HEK293 (cell line): ENCODE measurements around the gene EGR1.

Experiments
- GFI1B ChIP-seq: fragments of 450-650 bp; formaldehyde crosslinking; IDR thresholded peaks from 2 replicates; pipeline ENCODE4 v1.5.1; 2016; ENCODE audit warnings: missing biosample characterization, missing genetic modification characterization
- GLIS2 ChIP-seq: fragments of 450-650 bp; formaldehyde crosslinking; IDR thresholded peaks from 2 replicates; pipeline ENCODE4 v1.5.1; 2016; ENCODE audit warnings: missing biosample characterization, missing genetic modification characterization
- KLF7 ChIP-seq: fragments of 450-650 bp; formaldehyde crosslinking; IDR thresholded peaks from 2 replicates; pipeline ENCODE4 v1.5.1; 2016; ENCODE audit warnings: missing biosample characterization, missing genetic modification characterization, borderline replicate concordance
- RBAK ChIP-seq: fragments of 450-650 bp; formaldehyde crosslinking; IDR thresholded peaks from 2 replicates; pipeline ENCODE4 v1.5.1; 2016; ENCODE audit warnings: missing biosample characterization, missing genetic modification characterization
- ZBTB20 ChIP-seq: fragments of 450-650 bp; formaldehyde crosslinking; IDR thresholded peaks from 2 replicates; pipeline ENCODE4 v1.5.1; 2016; ENCODE audit warnings: missing biosample characterization, missing genetic modification characterization
- ZEB2 ChIP-seq: fragments of 450-650 bp; formaldehyde crosslinking; IDR thresholded peaks from 2 replicates; pipeline ENCODE4 v1.5.1; 2016; ENCODE audit warnings: missing biosample characterization, missing genetic modification characterization
- ZFP69B ChIP-seq: fragments of 450-650 bp; formaldehyde crosslinking; IDR thresholded peaks from 2 replicates; pipeline ENCODE4 v1.5.1; 2016; ENCODE audit warnings: missing biosample characterization, missing genetic modification characterization
- ZIC2 ChIP-seq: fragments of 450-650 bp; formaldehyde crosslinking; IDR thresholded peaks from 2 replicates; pipeline ENCODE4 v1.5.1; 2016; ENCODE audit warnings: missing biosample characterization, missing genetic modification characterization
- ZNF112 ChIP-seq: fragments of 450-650 bp; formaldehyde crosslinking; IDR thresholded peaks from 2 replicates; pipeline ENCODE4 v1.5.0; 2017; ENCODE audit warnings: missing biosample characterization, missing genetic modification characterization
- ZNF138 ChIP-seq: fragments of 450-650 bp; formaldehyde crosslinking; IDR thresholded peaks from 2 replicates; pipeline ENCODE4 v1.5.1; 2016; ENCODE audit warnings: missing biosample characterization, missing genetic modification characterization, borderline replicate concordance
- ZNF146 ChIP-seq: fragments of 450-650 bp; formaldehyde crosslinking; IDR thresholded peaks from 2 replicates; pipeline ENCODE4 v1.5.1; 2016; ENCODE audit warnings: missing biosample characterization, missing genetic modification characterization
- ZNF175 ChIP-seq: fragments of 450-650 bp; formaldehyde crosslinking; IDR thresholded peaks from 2 replicates; pipeline ENCODE4 v1.5.1; 2016; ENCODE audit warnings: missing biosample characterization, missing genetic modification characterization
- ZNF239 ChIP-seq: fragments of 450-650 bp; formaldehyde crosslinking; IDR thresholded peaks from 2 replicates; pipeline ENCODE4 v1.5.1; 2016; ENCODE audit warnings: missing biosample characterization, missing genetic modification characterization
- ZNF335 ChIP-seq: fragments of 450-650 bp; formaldehyde crosslinking; conservative IDR thresholded peaks from 2 replicates; pipeline ENCODE4 v1.5.1; 2016; ENCODE audit warnings: missing biosample characterization, missing genetic modification characterization
- ZNF341 ChIP-seq: fragments of 450-650 bp; formaldehyde crosslinking; IDR thresholded peaks from 2 replicates; pipeline ENCODE4; 2016; ENCODE audit warnings: low read depth, missing biosample characterization, missing genetic modification characterization
- ZNF501 ChIP-seq: fragments of 450-650 bp; formaldehyde crosslinking; IDR thresholded peaks from 2 replicates; pipeline ENCODE4 v1.5.1; 2016; ENCODE audit warnings: missing biosample characterization, missing genetic modification characterization
- ZNF600 ChIP-seq: fragments of 450-650 bp; formaldehyde crosslinking; IDR thresholded peaks from 2 replicates; pipeline ENCODE4 v1.5.1; 2016; ENCODE audit warnings: missing biosample characterization, missing genetic modification characterization
- ZNF658 ChIP-seq: fragments of 450-650 bp; formaldehyde crosslinking; IDR thresholded peaks from 2 replicates; pipeline ENCODE4; 2016; ENCODE audit warnings: missing biosample characterization, missing genetic modification characterization
- ZNF791 ChIP-seq: fragments of 450-650 bp; formaldehyde crosslinking; IDR thresholded peaks from 2 replicates; pipeline ENCODE4 v1.5.1; 2016; ENCODE audit warnings: missing biosample characterization, missing genetic modification characterization
- TF ChIP-seq, protein P1 (sequence below): fragments of 450-650 bp; formaldehyde crosslinking; IDR thresholded peaks from 2 replicates; pipeline ENCODE4 v1.5.1; 2016; ENCODE audit warnings: missing biosample characterization, missing genetic modification characterization
- TF ChIP-seq, protein P2 (sequence below): fragments of 450-650 bp; formaldehyde crosslinking; IDR thresholded peaks from 2 replicates; pipeline ENCODE4 v1.5.1; 2016; ENCODE audit warnings: missing biosample characterization, missing genetic modification characterization
- TF ChIP-seq, protein P3 (sequence below): fragments of 450-650 bp; formaldehyde crosslinking; IDR thresholded peaks from 2 replicates; pipeline ENCODE4 v1.5.1; 2016; ENCODE audit warnings: missing biosample characterization, missing genetic modification characterization
- TF ChIP-seq, protein P4 (sequence below): fragments of 450-650 bp; formaldehyde crosslinking; IDR thresholded peaks from 2 replicates; pipeline ENCODE4 v1.5.1; 2016; ENCODE audit warnings: missing biosample characterization, missing genetic modification characterization
- TF ChIP-seq, protein P5 (sequence below): fragments of 450-650 bp; formaldehyde crosslinking; IDR thresholded peaks from 2 replicates; pipeline ENCODE4 v1.5.1; 2016; ENCODE audit warnings: missing biosample characterization, missing genetic modification characterization
- TF ChIP-seq, protein P6 (sequence below): fragments of 450-650 bp; formaldehyde crosslinking; optimal IDR thresholded peaks from 2 replicates; pipeline ENCODE3; 2016; ENCODE audit warnings: missing biosample characterization, mild to moderate bottlenecking, missing genetic modification characterization

Gene EGR1

DNA sequence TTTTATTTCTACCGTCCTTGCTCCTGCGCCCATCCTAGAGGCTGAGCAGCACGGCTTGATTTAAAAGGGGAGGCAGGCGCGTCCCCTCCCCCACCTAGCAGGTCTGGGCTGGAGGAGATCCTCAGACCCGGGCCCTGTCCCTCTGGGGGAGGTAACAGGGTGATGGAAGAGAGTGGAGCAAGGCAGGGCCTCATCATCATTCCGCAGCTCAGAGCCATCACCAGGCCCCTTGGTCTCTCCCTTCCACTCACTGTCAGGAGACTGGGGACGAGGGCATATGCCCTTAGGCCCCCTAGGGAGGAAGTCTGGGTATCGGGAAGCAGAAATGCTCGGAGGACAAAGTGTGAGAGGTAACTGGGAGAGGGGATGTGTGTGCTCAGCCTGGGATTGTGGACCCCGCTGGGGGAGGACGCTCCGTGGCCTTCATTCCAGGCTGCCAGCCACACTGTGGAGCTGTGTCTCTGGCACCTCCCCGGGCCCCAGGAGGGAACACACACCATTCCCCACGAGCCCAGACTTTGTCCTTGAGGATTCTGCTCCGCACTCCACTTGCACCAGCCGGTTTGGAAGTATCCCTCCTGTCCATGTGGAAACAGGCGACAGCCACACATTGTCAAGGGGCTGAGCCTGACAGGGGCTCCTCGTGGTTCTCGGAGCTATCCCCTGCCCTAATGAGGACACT, 25.7 kb upstream of the EGR1 start (continued):
- TF ChIP-seq, protein P1, sequence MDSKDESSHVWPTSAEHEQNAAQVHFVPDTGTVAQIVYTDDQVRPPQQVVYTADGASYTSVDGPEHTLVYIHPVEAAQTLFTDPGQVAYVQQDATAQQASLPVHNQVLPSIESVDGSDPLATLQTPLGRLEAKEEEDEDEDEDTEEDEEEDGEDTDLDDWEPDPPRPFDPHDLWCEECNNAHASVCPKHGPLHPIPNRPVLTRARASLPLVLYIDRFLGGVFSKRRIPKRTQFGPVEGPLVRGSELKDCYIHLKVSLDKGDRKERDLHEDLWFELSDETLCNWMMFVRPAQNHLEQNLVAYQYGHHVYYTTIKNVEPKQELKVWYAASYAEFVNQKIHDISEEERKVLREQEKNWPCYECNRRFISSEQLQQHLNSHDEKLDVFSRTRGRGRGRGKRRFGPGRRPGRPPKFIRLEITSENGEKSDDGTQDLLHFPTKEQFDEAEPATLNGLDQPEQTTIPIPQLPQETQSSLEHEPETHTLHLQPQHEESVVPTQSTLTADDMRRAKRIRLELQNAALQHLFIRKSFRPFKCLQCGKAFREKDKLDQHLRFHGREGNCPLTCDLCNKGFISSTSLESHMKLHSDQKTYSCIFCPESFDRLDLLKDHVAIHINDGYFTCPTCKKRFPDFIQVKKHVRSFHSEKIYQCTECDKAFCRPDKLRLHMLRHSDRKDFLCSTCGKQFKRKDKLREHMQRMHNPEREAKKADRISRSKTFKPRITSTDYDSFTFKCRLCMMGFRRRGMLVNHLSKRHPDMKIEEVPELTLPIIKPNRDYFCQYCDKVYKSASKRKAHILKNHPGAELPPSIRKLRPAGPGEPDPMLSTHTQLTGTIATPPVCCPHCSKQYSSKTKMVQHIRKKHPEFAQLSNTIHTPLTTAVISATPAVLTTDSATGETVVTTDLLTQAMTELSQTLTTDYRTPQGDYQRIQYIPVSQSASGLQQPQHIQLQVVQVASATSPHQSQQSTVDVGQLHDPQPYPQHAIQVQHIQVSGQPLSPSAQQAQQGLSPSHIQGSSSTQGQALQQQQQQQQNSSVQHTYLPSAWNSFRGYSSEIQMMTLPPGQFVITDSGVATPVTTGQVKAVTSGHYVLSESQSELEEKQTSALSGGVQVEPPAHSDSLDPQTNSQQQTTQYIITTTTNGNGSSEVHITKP: peak; percentile 48
- TF ChIP-seq GFI1B (no peak), ZNF335 (tag by site-specific recombination) (peak; percentile 66), ZNF239 (tag by site-specific recombination) (no peak), ZIC2 (peak; percentile 27; the same call in 1 of the 2 replicates), ZNF600 (tag by site-specific recombination) (peak; percentile 77), ZNF175 (no peak), ZEB2 (tag by site-specific recombination) (no peak), ZNF341 (tag by site-specific recombination) (peak; percentile 53), KLF7 (tag by site-specific recombination) (no peak), ZNF501 (tag by site-specific recombination) (0 out of 2 replicates have a peak, but pooled peaks have one; percentile 37), ZNF658 (no peak), GLIS2 (tag by site-specific recombination) (peak; percentile 64; the same call in 1 of the 2 replicates), ZBTB20 (tag by site-specific recombination) (peak; percentile 92), ZNF138 (tag by site-specific recombination) (no peak), ZNF146 (tag by site-specific recombination) (no peak), ZFP69B (peak; percentile 84), ZNF791 (tag by site-specific recombination) (no peak), ZNF112 (tag by site-specific recombination) (no peak), RBAK (no peak)
- TF ChIP-seq, protein P2, sequence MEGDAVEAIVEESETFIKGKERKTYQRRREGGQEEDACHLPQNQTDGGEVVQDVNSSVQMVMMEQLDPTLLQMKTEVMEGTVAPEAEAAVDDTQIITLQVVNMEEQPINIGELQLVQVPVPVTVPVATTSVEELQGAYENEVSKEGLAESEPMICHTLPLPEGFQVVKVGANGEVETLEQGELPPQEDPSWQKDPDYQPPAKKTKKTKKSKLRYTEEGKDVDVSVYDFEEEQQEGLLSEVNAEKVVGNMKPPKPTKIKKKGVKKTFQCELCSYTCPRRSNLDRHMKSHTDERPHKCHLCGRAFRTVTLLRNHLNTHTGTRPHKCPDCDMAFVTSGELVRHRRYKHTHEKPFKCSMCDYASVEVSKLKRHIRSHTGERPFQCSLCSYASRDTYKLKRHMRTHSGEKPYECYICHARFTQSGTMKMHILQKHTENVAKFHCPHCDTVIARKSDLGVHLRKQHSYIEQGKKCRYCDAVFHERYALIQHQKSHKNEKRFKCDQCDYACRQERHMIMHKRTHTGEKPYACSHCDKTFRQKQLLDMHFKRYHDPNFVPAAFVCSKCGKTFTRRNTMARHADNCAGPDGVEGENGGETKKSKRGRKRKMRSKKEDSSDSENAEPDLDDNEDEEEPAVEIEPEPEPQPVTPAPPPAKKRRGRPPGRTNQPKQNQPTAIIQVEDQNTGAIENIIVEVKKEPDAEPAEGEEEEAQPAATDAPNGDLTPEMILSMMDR (tag by site-specific recombination): peak; percentile 24; the same call in 1 of the 2 replicates
- TF ChIP-seq, protein P3, sequence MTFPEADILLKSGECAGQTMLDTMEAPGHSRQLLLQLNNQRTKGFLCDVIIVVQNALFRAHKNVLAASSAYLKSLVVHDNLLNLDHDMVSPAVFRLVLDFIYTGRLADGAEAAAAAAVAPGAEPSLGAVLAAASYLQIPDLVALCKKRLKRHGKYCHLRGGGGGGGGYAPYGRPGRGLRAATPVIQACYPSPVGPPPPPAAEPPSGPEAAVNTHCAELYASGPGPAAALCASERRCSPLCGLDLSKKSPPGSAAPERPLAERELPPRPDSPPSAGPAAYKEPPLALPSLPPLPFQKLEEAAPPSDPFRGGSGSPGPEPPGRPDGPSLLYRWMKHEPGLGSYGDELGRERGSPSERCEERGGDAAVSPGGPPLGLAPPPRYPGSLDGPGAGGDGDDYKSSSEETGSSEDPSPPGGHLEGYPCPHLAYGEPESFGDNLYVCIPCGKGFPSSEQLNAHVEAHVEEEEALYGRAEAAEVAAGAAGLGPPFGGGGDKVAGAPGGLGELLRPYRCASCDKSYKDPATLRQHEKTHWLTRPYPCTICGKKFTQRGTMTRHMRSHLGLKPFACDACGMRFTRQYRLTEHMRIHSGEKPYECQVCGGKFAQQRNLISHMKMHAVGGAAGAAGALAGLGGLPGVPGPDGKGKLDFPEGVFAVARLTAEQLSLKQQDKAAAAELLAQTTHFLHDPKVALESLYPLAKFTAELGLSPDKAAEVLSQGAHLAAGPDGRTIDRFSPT (tag by site-specific recombination): 0 out of 2 replicates have a peak, but pooled peaks have one; percentile 12
- TF ChIP-seq, protein P4, sequence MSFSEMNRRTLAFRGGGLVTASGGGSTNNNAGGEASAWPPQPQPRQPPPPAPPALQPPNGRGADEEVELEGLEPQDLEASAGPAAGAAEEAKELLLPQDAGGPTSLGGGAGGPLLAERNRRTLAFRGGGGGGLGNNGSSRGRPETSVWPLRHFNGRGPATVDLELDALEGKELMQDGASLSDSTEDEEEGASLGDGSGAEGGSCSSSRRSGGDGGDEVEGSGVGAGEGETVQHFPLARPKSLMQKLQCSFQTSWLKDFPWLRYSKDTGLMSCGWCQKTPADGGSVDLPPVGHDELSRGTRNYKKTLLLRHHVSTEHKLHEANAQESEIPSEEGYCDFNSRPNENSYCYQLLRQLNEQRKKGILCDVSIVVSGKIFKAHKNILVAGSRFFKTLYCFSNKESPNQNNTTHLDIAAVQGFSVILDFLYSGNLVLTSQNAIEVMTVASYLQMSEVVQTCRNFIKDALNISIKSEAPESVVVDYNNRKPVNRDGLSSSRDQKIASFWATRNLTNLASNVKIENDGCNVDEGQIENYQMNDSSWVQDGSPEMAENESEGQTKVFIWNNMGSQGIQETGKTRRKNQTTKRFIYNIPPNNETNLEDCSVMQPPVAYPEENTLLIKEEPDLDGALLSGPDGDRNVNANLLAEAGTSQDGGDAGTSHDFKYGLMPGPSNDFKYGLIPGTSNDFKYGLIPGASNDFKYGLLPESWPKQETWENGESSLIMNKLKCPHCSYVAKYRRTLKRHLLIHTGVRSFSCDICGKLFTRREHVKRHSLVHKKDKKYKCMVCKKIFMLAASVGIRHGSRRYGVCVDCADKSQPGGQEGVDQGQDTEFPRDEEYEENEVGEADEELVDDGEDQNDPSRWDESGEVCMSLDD (tag by site-specific recombination): no peak
- TF ChIP-seq, protein P5, sequence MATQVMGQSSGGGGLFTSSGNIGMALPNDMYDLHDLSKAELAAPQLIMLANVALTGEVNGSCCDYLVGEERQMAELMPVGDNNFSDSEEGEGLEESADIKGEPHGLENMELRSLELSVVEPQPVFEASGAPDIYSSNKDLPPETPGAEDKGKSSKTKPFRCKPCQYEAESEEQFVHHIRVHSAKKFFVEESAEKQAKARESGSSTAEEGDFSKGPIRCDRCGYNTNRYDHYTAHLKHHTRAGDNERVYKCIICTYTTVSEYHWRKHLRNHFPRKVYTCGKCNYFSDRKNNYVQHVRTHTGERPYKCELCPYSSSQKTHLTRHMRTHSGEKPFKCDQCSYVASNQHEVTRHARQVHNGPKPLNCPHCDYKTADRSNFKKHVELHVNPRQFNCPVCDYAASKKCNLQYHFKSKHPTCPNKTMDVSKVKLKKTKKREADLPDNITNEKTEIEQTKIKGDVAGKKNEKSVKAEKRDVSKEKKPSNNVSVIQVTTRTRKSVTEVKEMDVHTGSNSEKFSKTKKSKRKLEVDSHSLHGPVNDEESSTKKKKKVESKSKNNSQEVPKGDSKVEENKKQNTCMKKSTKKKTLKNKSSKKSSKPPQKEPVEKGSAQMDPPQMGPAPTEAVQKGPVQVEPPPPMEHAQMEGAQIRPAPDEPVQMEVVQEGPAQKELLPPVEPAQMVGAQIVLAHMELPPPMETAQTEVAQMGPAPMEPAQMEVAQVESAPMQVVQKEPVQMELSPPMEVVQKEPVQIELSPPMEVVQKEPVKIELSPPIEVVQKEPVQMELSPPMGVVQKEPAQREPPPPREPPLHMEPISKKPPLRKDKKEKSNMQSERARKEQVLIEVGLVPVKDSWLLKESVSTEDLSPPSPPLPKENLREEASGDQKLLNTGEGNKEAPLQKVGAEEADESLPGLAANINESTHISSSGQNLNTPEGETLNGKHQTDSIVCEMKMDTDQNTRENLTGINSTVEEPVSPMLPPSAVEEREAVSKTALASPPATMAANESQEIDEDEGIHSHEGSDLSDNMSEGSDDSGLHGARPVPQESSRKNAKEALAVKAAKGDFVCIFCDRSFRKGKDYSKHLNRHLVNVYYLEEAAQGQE (tag by site-specific recombination): no peak
- TF ChIP-seq, protein P6, sequence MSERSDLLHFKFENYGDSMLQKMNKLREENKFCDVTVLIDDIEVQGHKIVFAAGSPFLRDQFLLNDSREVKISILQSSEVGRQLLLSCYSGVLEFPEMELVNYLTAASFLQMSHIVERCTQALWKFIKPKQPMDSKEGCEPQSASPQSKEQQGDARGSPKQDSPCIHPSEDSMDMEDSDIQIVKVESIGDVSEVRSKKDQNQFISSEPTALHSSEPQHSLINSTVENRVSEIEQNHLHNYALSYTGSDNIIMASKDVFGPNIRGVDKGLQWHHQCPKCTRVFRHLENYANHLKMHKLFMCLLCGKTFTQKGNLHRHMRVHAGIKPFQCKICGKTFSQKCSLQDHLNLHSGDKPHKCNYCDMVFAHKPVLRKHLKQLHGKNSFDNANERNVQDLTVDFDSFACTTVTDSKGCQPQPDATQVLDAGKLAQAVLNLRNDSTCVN (tag by site-specific recombination): peak; percentile 24
